Measurements from ENCODE around the gene MAST4.

MAST4 gene

GRCh38 chr5:67214036-67214435 is 617.8 kb downstream of the MAST4 start:
- H3K4me1 ChIP-seq (ENCODE audit: control extremely low read depth in 1 of 4, control insufficient read depth in 4 of 4, insufficient read depth in 4 of 4, low read length in 3 of 4) = peaks cover 10 to 24% (median 18%) of the 10 kb centered on the region in 4 experiments
- no peaks in the 10 kb centered on the region for H3K9me3 ChIP-seq (ENCODE audit: control extremely low read depth in 1 of 5, control insufficient read depth in 4 of 5, insufficient read depth in 2 of 5, low read depth in 1 of 5, low read length in 4 of 5)
- ChIA-PET POLR2A (no interaction called here), CTCF (interaction anchor here (0.8 to 2.1 kb wide), 7 partner anchors 8 to 84 kb away, joined by 3 to 12 read pairs (median 3); no protein-coding TSS in a partner anchor)
- H3K4me3 ChIP-seq (ENCODE audit: control insufficient read depth in 1 of 7, extremely low read depth in 1 of 7, insufficient read depth in 4 of 7, low read depth in 2 of 7, low read length in 6 of 7) = no peak overlapping the region
- no peak overlapping the region for H3K27ac ChIP-seq (ENCODE audit: insufficient read depth in 1 of 2, low read depth in 1 of 2, low read length in 2 of 2, poor library complexity in 1 of 2, severe bottlenecking in 2 of 2)
- no peaks in the 10 kb centered on the region for H3K36me3 ChIP-seq (ENCODE audit: control insufficient read depth in 4 of 4, insufficient read depth in 4 of 4, low read length in 3 of 4)
- WGBS (ENCODE audit: insufficient coverage) = 95% methylated on average over 6 of the region's 6 CpGs
- H3K27me3 ChIP-seq (replicated peaks in 2 of 5; ENCODE audit: control insufficient read depth in 4 of 5, insufficient read depth in 5 of 5, low read length in 4 of 5) = no peaks in the 10 kb centered on the region
- no peak for DNase-seq

DNA sequence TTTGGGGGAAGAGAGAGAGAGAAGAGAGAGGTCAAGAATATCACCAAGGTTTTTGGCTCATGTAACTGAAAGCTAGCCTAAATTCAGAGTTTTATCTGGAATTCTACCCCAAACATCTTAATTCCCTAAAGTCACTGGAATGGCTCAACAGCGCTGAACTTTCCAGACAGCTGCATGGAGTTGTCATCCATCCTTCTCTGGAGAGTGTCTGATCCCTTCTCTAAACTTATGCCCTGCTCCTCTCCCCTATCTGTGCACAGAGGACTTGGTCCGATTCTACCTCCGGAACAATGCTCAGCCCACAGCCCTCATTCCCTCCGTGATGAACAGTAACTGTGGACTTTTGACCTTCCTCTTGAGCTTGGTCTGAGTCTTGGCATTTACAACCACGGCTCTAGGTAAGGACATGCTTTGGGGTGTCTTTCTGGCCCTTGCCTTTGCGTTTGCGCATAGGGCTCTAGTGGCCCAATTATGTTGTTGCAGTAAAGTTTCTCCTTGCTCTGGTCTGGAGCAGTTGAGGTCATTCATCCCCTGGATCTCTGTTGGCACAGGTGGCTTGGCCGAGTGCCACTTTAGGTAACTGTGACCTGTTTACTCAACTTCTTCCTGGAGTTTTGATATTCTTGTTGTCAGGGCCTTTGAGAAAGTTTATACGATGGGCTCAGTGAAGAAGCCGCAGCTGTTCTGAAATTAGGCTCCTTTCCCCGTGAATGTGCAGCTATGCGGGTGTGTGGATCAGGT is 618.7 kb downstream of the MAST4 start:
- H3K4me3 ChIP-seq (ENCODE audit: control insufficient read depth in 1 of 7, extremely low read depth in 1 of 7, insufficient read depth in 4 of 7, low read depth in 2 of 7, low read length in 6 of 7) = no peak overlapping the region
- H3K9me3 ChIP-seq (ENCODE audit: control extremely low read depth in 1 of 5, control insufficient read depth in 4 of 5, insufficient read depth in 2 of 5, low read depth in 1 of 5, low read length in 4 of 5) = no peaks in the 10 kb centered on the region
- no peaks in the 10 kb centered on the region for H3K27me3 ChIP-seq (replicated peaks in 2 of 5; ENCODE audit: control insufficient read depth in 4 of 5, insufficient read depth in 5 of 5, low read length in 4 of 5)
- peak overlapping the region in 1 of 2 experiments; percentile 69 for H3K27ac ChIP-seq (ENCODE audit: insufficient read depth in 1 of 2, low read depth in 1 of 2, low read length in 2 of 2, poor library complexity in 1 of 2, severe bottlenecking in 2 of 2)
- CTCF ChIA-PET = interaction anchor here (0.7 to 2.1 kb wide), 6 partner anchors 28 to 60 kb away, joined by 3 to 12 read pairs (median 3); no protein-coding TSS in a partner anchor
- H3K4me1 ChIP-seq (ENCODE audit: control extremely low read depth in 1 of 4, control insufficient read depth in 4 of 4, insufficient read depth in 4 of 4, low read length in 3 of 4) = peaks cover 10 to 20% (median 18%) of the 10 kb centered on the region in 4 experiments
- WGBS (ENCODE audit: insufficient coverage) = 100% methylated on average over 10 of the region's 12 CpGs
- POLR2A ChIA-PET = no interaction called here
- no peaks in the 10 kb centered on the region for H3K36me3 ChIP-seq (ENCODE audit: control insufficient read depth in 4 of 4, insufficient read depth in 4 of 4, low read length in 3 of 4)
- DNase-seq = no peak

DNA sequence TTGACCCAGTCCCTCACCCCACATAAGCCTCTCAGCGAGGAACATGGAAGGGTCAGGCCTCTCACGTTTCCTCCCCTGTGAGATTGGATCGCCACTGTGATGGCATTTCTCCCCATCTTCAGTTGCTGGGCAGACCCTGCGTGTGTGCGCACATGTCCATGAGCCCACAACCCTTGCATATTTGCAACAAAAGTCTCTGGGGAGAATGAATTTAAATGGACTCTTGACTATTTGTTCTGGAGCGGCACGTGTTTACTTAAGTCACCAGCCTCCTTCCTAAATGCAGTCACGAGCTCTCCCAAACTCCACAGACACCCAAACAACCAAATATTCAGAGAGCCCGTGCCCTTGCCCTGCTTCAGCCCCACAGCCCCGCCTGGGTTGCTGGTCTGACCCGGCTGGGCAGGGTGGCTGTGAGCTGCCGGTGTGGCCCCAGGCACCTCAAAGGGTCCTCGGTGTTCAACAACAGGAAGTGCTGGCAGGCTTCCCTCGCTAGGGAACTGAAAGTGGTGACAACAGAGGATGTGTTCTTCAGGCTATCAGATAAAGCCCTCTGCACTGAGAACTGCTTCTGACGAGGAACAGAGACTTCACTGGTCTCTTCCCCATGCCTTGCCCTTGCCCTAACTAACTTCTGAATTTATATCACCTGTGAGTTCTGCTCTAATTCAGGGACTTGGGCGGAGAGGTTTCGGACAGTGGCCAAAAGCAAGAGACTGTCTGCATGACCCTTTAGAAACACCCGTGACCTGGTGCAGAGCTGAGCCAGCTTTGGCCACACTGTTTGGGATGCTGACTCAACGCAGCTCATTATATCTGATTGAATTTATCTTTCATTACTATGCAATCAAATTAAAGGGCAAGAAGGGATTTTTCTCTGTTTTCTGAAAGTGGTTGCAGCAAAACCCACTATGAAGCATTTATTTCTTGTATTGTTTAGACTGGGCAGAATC is 619.6 kb downstream of the MAST4 start:
- DNase-seq = peak; percentile 72 to 91 (median 86)
- ChIA-PET POLR2A (interaction anchor here (0.6 kb wide), 1 partner anchor 46 kb away, joined by 3 read pairs; no protein-coding TSS in a partner anchor), CTCF (interaction anchor here (0.7 to 1.2 kb wide), 4 partner anchors 27 to 1039 kb away, joined by 3 read pairs; no protein-coding TSS in a partner anchor)
- peak overlapping the region in 3 of 7 experiments; percentile 2 to 35 (median 35) for H3K4me3 ChIP-seq (ENCODE audit: control insufficient read depth in 1 of 7, extremely low read depth in 1 of 7, insufficient read depth in 4 of 7, low read depth in 2 of 7, low read length in 6 of 7)
- no peaks in the 10 kb centered on the region for H3K36me3 ChIP-seq (ENCODE audit: control insufficient read depth in 4 of 4, insufficient read depth in 4 of 4, low read length in 3 of 4)
- 30% methylated on average over 14 of the region's 19 CpGs for WGBS (ENCODE audit: insufficient coverage)
- H3K27ac ChIP-seq (ENCODE audit: insufficient read depth in 1 of 2, low read depth in 1 of 2, low read length in 2 of 2, poor library complexity in 1 of 2, severe bottlenecking in 2 of 2) = peak overlapping the region in 1 of 2 experiments; percentile 69
- H3K9me3 ChIP-seq (ENCODE audit: control extremely low read depth in 1 of 5, control insufficient read depth in 4 of 5, insufficient read depth in 2 of 5, low read depth in 1 of 5, low read length in 4 of 5) = no peaks in the 10 kb centered on the region
- peaks cover 10 to 20% (median 18%) of the 10 kb centered on the region in 4 experiments for H3K4me1 ChIP-seq (ENCODE audit: control extremely low read depth in 1 of 4, control insufficient read depth in 4 of 4, insufficient read depth in 4 of 4, low read length in 3 of 4)
- H3K27me3 ChIP-seq (replicated peaks in 2 of 5; ENCODE audit: control insufficient read depth in 4 of 5, insufficient read depth in 5 of 5, low read length in 4 of 5) = no peaks in the 10 kb centered on the region

DNA sequence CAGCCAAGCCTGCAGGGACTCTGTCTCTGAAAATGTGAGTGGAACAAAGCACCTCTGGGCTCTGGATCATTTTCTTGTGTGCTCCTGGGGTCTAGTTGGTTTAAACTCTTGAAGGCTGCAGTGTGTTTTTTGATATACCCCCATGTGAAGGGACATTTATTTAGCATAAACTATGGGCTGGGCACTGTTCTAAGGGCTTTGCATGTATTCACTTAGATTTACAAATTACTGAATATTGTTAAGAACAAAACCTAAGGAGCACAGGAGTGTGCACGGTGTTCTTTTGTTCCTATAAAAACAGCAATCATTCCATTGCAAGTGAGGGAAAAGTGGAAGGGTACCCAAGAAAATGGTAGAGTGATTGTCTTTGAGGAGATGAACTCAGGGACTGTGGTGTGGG is 620.4 kb downstream of the MAST4 start:
- POLR2A ChIA-PET = no interaction called here
- CTCF ChIA-PET = interaction anchor here (1.1 to 1.2 kb wide), 2 partner anchors 9 to 1039 kb away, joined by 3 to 6 read pairs; no protein-coding TSS in a partner anchor
- Histone ChIP-seq H3K9me3 (ENCODE audit: control extremely low read depth in 1 of 5, control insufficient read depth in 4 of 5, insufficient read depth in 2 of 5, low read depth in 1 of 5, low read length in 4 of 5) (no peaks in the 10 kb centered on the region), H3K4me3 (ENCODE audit: control insufficient read depth in 1 of 7, extremely low read depth in 1 of 7, insufficient read depth in 4 of 7, low read depth in 2 of 7, low read length in 6 of 7) (no peak overlapping the region), H3K4me1 (ENCODE audit: control extremely low read depth in 1 of 4, control insufficient read depth in 4 of 4, insufficient read depth in 4 of 4, low read length in 3 of 4) (peaks cover 10 to 27% (median 24%) of the 10 kb centered on the region in 4 experiments), H3K27me3 (replicated peaks in 2 of 5; ENCODE audit: control insufficient read depth in 4 of 5, insufficient read depth in 5 of 5, low read length in 4 of 5) (no peaks in the 10 kb centered on the region), H3K27ac (ENCODE audit: insufficient read depth in 1 of 2, low read depth in 1 of 2, low read length in 2 of 2, poor library complexity in 1 of 2, severe bottlenecking in 2 of 2) (no peak overlapping the region), H3K36me3 (ENCODE audit: control insufficient read depth in 4 of 4, insufficient read depth in 4 of 4, low read length in 3 of 4) (no peaks in the 10 kb centered on the region)
- WGBS (ENCODE audit: insufficient coverage) = no CpG with 5 or more reads among the region's 1 CpG
- DNase-seq = no peak
